ENCODE results near the gene SYNE2.
"Not testable (repeated sequence)": the region's sequence is repeated elsewhere in the genome, so short reads cannot be mapped to it uniquely, and the experiment has no call there.

Gene SYNE2

GRCh38 chr14:64147126-64147790, 294.5 kb downstream of the SYNE2 start:
- no peak for DNase-seq

- no peak for DNase-seq
Measured at GRCh38 chr14:64149921-64150320, 297.1 kb downstream of the SYNE2 start.

- DNase-seq, result no peak
Measured at GRCh38 chr14:64158608-64159007, 305.8 kb downstream of the SYNE2 start.

- no peak for DNase-seq
Measured at GRCh38 chr14:64159588-64159987, 306.8 kb downstream of the SYNE2 start.

- no peak for DNase-seq
Measured at GRCh38 chr14:64170181-64170580, 317.4 kb downstream of the SYNE2 start.

GRCh38 chr14:64174922-64175782, 322.3 kb downstream of the SYNE2 start:
- no peak for DNase-seq

- DNase-seq, result no peak
Measured at GRCh38 chr14:64176330-64176729, 323.5 kb downstream of the SYNE2 start.

- DNase-seq, result no peak
Measured at GRCh38 chr14:64178814-64179213, 326.0 kb downstream of the SYNE2 start.

- not testable (repeated sequence) for DNase-seq
Measured at GRCh38 chr14:64182908-64183307, 330.1 kb downstream of the SYNE2 start.

GRCh38 chr14:64184103-64184729, 331.4 kb downstream of the SYNE2 start:
- no peak for DNase-seq

GRCh38 chr14:64185184-64185583, 332.4 kb downstream of the SYNE2 start:
- no peak for DNase-seq

GRCh38 chr14:64186231-64187129, 333.7 kb downstream of the SYNE2 start:
- DNase-seq, result no peak

- DNase-seq, result no peak
Measured at GRCh38 chr14:64187331-64187730, 334.5 kb downstream of the SYNE2 start.

GRCh38 chr14:64190974-64191502, 338.2 kb downstream of the SYNE2 start:
- DNase-seq, result no peak

- DNase-seq, result no peak
Measured at GRCh38 chr14:64191756-64192155, 339.0 kb downstream of the SYNE2 start.

GRCh38 chr14:64193821-64194220, 341.0 kb downstream of the SYNE2 start:
- DNase-seq, result no peak

- no peak for DNase-seq
Measured at GRCh38 chr14:64194404-64194803, 341.6 kb downstream of the SYNE2 start.

GRCh38 chr14:64195199-64195598, 342.4 kb downstream of the SYNE2 start:
- no peak for DNase-seq

- no peak for DNase-seq
Measured at GRCh38 chr14:64196056-64196455, 343.3 kb downstream of the SYNE2 start.

GRCh38 chr14:64196814-64197411, 344.1 kb downstream of the SYNE2 start:
- DNase-seq, result peak; percentile 78

- DNase-seq, result no peak
Measured at GRCh38 chr14:64197996-64198395, 345.2 kb downstream of the SYNE2 start.

GRCh38 chr14:64198486-64198885, 345.7 kb downstream of the SYNE2 start:
- no peak for DNase-seq
